HG03439 (cell line): ENCODE results near the gene GNAI3.

Experiments used
- ATAC-seq: cut with Tn5 transposase; IDR thresholded peaks from one replicate; pipeline ENCODE4 v1.9.1; 2021; ENCODE audit warnings: mild to moderate bottlenecking, moderate library complexity; ENCODE audit not compliant: unreplicated experiment

The GNAI3 gene

DNA sequence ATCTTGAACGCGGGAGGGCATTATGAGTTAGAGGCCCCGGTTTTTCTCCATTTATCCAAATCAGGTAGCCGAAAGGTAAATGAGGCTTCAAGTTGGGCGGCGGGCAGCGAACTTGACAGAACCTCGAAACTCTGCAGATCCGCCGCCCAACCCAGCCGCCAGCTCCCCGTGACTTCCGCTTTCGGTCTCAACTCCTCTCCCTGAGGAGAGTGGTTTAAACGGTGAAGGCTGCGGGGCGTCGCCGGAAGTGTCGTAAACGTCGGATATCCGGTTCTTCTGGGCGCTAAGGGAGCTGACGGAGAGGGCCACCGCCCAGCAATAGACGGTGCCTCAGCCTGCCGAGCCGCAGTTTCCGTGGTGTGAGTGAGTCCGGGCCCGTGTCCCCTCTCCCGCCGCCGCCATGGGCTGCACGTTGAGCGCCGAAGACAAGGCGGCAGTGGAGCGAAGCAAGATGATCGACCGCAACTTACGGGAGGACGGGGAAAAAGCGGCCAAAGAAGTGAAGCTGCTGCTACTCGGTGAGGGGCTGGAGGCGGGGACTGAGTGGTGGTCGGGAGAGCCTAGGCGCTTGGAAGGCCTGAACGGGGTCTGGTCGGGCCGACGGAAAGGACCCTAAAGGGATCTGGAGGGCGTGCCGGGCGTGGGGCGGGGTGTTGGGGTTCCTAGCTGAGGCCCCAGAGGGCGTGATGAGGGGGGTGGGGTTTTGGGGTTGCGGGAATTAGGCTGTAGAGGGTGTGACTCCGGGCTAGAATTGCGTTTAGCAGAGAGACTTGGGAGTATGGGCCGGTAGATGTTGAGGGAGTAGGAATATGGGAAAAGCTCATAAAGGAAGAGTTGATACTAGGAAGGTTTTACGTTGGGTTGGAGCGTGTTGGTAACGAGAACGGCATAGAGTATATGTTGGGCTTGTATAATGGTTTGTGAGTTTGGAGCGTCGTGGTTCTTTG, at the start of gene GNAI3:
TSS of gene GNAI3 (plus strand) at position 295 of the 947 bp plus-strand sequence. CDS start at position 401, 106 bp downstream.
- ATAC-seq = peak; percentile 88

GRCh38 chr1:109499081-109499480, 49.3 kb upstream of the GNAI3 start:
- no peak for ATAC-seq

DNA sequence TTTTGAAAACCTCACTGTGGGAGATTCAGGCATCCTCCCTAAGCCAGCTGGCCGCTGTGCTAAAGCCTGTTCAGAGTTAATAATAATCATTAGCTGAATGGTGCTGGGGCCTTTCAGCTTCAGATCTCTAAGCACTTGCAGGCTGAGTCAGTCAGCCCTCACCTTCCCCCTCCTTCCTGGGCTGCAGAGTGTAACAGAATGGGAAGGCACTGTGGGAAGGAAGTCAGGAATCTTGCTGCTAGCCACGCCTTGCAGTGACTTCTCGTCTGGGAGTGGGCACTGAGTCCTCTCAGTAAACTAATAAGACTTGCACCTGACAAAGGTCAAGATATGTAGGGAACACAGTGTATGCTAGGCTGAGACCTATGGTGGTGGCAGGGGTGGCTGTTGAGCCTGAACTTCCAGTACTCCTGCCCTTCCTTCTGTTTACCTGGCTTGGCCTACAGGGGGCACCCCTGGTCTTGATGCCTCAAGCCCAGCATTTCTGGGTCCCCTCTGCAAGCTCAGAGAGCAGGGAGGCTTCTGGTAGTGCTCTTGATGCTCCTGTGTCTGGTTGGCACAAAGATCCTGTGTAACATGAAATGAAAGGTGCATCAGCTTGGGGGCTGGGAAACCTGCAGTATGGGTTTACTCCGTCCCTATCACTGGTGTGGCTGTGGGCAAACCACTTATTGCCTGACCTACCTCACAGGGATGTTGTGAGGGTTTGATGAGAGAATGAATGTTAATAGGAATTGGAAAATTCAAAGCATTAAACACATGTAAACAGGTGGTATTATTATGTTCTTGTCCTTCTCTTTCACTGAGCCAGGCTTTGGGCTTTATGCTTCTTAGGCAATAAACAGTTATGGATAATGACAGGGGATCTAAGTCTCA, 48.5 kb upstream of the GNAI3 start:
- ATAC-seq = no peak

DNA sequence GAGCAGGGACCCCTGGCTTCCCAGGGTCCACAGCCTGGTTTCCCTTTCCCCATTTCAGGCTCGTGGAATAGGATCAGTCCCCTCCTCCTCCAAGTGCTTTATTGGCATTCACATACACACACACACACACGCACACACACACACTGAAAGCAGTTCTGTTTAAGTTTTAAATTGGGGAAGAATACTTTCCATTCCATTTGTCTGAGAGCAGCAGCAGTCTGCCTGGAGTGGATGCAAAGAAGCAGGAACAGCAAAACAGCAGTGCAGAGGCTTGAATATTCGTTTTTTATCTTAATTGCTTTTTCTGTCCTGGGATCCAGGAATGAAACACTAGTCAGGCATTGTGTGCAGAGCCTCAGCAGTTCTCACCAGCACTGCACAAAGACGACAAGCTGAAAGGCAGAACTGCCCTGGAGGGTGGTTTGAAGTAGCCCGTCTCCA, 47.5 kb upstream of the GNAI3 start:
- ATAC-seq = no peak

DNA sequence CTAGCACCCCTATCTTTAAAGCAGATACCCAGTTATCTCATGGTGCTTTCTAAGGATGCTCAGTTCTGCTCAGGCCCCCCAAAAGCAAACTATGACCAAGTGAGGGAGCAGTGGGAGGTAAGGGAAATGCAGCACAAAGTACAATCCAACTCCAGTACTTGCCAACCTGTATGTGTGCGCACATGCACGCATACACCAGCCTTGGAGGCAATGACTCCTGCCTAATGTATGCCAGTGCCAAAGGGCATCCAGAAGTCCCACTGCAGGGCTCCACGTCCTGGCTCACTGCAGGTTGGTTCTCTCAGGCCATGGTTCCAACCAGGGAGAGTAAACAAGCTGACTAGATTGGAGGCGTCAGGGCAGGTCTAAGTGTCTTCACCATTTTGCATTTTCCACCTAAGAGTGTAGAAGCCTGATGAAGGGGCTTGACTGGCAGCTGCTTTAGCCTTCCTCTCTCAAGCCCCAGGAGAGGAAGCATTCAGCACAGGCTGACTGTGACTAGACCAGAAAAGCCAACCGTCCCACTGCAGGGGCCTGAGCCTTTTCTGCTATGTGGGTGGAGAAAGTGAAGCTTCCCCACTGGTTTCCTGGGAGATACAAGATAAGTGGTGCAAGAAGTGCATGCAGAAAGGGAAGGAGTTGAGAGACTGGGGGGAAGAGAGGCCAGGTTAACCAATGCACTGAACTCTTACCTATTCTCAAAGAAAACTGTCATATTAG, 46.6 kb upstream of the GNAI3 start:
- no peak for ATAC-seq

- ATAC-seq = no peak
These were observed 46.0 kb upstream of the GNAI3 start for GRCh38 chr1:109502364-109502851.

DNA sequence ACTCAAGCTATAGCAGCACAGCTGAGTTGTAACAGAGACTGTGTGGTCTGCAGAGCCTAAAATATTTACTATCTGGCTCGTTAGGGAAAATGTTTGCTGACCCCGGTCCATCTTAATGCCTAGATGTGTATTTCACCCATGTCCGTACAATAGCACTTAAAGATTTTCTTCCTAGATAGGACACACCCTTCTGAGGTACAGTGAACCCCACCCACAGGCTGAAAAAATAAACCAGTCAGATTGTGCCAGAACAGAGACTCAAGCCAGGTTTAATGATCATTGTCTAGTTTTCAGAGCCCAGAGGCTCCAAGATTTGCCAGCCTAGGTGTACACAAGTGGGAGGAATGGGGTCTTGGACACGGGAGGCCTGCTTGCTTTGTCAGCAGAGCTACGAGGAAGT, 44.5 kb upstream of the GNAI3 start:
- no peak for ATAC-seq

GRCh38 chr1:109504974-109505373, 43.4 kb upstream of the GNAI3 start:
- no peak for ATAC-seq

DNA sequence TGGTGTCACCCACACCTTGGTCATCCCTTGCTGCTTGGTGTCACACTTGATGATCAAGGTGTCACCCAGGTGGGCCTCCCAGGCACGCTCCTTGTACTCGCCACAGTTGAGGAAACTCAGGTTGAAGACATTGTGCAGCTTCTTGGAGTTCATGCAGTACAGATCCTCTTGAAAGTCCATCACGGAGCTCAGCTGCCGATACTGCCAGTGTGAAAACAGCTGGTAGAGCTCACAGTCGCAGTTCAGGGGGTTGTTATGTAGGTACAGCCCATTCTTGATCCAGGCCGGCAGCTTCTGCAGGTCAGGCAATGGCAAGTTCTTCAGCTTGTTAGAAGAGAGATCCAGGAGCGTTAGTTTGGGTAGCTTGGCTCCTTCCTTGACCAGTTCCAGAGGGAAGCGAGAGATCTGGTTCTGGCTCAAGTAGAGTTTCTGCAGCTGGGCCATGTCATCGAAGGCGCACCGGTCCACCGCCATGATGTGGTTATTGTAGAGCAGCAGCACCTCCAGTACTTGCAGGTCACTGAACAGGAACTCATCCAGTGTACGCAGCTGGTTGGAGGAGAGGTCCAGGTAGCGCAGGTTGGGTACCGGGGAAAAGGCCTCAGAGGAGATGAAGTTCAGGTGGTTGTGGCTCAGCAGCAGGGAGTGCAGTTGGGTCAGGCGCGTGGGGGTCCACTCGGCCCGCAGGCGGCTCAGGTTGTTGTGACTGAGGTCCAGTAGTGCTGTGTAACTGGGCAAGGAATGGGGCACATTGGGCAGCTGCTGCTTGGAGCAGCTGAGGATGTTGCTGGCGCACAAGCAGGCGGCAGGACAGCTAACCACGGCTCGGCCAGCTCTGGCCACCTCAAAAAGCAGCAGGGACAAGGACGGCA, 40.2 kb upstream of the GNAI3 start:
- ATAC-seq = no peak

DNA sequence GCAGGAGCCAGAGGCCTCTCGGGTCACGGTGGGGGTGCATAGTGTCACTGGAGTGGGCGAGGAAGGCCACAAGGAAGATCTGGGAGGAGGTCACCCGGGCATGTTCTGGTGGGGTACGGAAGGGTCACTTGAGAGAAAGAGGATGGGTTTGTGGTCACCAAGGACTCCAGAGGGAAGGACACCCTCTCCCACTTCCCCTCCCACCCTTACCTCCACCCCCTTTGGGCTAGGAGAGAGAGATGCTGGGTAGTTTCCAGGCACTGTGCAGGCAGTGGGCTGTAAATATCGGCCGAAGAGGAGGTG, 39.6 kb upstream of the GNAI3 start:
- no peak for ATAC-seq

DNA sequence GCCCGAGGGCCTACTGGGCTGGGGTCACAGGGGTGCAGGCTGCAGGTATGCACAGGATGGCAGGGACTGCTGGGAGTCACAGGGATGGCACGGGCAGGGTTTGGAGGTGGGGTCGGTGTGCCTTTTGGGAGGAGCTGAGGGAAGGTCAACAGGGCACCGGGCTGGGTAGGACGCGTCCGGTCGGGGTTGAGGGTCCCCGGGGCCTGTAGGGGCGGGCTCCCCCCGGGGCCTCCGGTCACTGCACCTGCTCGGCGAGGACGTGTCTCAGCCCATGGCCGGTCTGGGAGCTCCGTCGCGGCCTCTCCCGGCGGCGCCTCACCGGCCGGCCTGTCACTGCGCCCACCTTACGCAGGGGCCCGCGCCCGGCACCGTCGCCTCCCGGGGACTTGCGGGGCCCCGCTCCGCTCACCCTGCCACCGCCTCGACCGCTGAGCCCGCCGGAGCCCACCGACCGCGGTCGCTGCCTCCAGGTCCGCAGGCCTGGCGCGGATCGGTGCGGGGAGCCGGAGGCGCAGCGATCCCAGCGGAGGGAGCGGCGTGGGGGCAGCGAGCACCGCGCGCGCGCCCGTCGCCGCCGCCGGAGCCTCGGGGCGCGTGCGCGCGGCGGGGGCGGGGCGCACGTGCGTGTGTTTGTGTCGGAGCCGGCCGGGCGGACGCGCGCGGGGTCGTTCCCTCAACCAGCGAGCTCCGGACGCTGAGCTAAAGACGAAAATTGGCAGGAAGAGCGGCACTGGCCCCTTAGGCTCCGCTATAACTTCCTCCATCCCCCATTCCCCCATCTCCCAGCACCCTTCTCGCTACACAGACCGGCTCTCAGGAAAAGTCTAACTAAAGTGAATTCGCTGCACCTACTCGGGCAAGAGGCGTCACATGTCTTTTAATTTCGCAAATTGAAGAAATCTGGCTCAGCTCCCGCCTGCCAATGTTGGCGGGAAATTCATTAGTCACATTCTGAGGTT, 39.0 kb upstream of the GNAI3 start, which contains the start of gene AMIGO1:
TSS of gene AMIGO1 (minus strand) at position 552 of the 959 bp plus-strand sequence. CDS start 815 bp downstream, outside the sequence.
- ATAC-seq = peak; percentile 51

DNA sequence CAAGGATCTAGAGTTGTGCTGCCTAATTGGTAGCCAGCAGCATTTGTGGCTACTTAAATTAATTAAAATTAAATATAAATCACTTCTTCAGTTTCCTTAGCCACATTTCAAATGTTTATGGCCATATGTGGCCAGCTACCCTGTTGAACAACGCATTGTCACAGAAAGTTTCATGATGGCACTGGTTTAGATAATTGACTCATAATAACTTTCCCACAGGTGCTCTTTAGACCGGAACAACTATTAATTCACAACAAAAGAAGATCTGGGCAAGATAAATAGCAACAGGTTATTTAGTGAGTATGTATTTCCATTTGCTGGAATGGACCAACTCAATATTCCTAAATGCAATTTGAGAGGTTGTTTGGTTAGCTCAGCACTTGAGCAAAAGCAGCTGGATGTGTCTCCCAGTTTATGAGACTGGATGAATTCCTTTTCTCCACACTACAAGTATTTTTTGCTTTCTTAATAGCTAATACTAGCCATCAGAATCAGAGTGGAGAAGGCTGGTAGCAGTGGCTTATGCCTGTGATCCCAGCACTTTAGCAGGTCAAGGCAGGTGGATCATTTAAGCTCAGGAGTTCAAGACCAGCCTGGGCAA, 35.2 kb upstream of the GNAI3 start:
- ATAC-seq = no peak

DNA sequence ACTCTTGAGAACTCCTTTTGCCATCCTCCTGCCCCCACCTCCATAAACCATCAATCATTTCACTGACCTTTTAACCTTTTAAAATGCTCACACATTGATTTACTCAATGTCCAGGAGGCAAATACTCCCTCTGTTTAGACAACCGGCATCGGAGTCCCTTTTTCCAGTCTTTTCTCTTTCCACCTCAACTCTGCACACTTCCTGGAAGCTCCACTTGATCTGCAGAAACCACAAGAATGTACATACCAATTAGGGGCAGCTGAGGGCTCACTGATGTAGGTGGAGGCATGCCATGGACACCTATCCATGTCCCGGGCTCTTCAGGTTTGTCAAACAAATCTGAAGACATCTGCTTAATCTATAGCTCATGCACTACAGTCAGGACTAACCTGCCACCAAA, 33.6 kb upstream of the GNAI3 start:
- no peak for ATAC-seq

GRCh38 chr1:109516872-109517271, 31.5 kb upstream of the GNAI3 start:
- ATAC-seq = no peak

GRCh38 chr1:109517337-109517736, 31.1 kb upstream of the GNAI3 start:
- no peak for ATAC-seq

DNA sequence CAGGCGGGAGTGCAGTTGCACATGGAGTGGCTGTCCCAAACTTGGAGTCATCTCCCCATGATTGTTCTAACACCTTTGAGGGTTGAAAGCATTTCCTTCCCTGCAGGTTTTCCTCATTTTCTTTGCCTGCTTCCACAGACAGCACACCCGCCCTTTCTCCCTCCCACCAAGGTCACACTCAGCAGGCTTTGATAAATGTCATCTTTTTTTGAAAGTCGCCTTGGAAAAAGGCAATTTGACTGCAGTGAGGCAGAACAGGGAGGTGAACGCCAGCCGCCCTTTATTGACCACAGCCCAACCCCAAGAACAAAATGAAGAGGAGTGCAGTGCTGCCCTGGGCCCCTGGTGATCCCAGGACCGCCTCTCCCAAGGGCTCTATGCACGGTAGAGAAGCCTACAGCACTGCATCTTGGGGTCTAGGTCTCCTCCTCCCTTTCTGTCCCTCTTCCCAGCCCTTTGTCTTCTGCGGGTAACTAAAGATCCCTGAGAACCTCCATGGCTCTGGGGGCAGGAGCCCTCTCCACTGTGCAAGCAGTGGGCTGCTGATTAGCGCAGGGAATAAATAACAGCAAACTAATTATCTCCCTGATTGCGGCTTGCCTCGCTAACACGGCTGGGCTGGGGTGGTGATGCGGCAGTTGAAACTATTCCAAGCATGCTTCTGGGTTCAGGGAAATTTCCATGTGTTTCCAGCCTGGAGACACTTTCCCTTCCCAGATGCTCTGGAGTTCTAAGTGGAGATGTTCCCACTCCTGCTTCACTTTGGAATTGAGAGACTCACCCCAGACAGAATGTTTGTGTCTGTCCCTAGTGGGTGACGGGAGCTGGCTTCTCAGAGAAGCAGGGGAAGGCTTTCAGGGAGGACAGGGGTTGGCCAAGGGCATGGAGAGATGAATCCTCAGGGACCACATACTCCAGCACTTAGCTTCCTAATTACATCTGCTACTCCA, 27.1 kb upstream of the GNAI3 start:
- ATAC-seq = no peak

DNA sequence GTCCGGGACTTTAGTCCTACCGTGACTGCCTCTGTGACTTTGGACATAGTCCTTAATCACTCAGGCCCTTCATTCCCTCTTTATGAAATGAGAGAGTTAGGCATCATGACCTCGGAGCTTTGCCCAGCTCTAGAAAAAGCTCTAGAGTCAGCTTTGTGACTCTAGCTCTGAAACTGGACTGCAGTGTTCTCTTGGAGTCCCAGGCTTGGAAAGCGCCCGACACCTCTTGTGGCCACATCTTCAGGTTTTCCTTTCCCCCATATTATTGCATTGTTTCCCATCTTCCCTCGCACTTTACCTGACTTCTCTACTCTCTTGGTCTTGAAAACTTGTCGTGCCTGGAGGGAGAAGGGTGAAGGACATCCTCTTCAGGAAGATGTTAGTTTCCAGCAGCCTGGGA, 26.4 kb upstream of the GNAI3 start:
- ATAC-seq = no peak
